GM21515 (cell line): ENCODE measurements around the gene RGMB.

Experiments
- ATAC-seq: cut with Tn5 transposase; IDR thresholded peaks from one replicate; pipeline ENCODE4 v1.9.1; 2021; ENCODE audit not compliant: unreplicated experiment

Gene RGMB

DNA sequence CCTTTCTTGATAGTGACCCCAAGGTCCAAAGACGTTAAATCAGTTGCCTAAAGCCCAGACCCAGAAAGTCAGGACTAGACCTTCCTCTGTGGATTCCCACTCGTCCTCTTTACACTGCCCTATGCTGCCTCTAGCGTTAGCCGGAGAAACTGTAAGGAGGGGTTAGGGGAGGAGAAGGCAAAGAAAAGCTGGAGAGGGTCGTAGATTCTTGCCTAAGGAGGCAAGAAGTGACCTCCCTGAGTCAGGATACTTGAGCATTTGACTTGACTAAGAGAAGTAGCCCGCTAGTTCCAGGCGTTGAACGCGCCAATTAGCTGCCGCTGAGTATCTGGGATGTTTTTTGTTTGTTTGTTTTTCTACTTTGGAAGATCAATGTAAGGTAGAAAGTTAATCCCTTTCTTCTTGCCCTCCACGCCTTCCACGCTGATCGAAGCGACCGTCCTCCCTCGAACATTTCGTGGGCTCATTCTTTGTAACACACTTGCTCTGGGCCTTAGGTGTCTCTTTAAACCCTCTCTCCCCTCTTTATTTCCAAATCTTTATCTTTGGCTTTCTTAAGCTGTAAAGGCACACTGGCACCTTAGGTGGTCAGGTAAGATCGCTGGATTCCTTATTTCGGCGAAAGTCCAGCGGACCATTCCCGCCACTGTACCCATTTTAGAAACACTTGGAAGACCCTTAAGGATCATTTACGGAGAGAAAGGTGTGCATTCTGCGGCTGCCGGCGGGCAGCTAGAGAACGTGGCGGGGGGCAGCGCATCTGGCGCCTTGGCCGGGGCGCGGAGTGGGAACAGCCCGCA, 5.1 kb upstream of the RGMB start:
- ATAC-seq, result peak; percentile 46

DNA sequence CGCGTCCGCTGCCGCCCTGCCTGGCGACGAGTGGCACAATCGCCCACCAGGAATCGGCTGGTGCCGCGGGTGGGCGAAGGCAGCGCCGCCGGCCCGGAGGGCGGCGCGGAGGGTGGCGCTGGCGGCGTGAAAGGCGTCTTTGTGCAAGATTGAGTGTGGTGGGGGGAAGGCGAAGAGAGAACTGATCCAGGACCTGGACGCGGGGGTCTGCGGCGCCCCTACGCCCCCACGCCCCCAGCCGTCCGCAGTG, 4.6 kb upstream of the RGMB start:
- ATAC-seq, result no peak

DNA sequence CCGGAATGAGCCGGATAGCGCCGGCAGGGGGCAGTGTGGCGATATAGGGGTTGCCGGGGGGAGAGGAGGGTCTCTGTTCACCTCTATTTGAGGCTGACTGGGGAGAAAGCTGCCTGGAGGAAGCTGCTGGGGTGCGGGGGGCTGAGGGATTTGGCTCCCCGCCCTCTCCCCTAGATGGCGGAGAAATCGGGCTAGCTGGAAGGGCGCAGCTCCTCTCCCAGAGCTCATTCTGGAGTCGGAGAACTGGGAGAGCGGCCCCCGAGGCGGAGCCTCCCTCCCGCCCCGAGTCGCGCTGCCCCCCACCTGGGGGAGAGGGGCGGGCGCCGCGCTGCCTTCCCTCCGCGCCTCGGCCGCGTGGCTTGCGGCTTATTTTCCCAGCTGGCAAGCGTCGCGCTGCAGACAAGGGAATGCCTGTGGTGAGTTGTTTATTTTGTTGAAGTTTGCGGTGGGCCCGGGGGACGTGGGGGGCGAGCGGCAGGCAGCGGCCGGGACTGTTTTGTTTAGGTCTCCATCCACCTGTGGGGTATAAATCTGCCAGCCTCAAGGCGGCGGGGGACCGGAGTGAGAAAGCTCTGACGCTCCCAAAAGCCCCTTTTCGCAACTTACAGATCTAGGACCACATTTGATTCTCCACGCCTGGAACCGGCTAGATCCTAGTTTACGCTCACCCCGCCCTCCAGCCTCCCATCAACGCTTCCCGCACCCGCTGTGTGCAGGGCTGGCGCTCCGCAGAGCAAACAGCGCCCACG, 4.1 kb upstream of the RGMB start:
- no peak for ATAC-seq

DNA sequence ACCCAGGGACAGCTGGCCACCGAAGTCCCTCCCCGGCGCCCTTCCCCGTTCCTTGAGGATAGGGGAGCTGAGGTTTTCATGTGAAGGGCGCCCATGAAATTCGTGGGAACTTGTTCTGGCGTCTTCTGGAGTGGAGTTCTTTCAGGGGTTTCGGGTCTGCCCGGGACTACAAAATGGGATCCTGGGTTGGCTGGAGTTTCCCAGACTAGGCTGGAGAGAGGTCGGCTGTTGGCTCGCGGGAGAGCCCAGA, 3.6 kb upstream of the RGMB start:
- ATAC-seq, result no peak

DNA sequence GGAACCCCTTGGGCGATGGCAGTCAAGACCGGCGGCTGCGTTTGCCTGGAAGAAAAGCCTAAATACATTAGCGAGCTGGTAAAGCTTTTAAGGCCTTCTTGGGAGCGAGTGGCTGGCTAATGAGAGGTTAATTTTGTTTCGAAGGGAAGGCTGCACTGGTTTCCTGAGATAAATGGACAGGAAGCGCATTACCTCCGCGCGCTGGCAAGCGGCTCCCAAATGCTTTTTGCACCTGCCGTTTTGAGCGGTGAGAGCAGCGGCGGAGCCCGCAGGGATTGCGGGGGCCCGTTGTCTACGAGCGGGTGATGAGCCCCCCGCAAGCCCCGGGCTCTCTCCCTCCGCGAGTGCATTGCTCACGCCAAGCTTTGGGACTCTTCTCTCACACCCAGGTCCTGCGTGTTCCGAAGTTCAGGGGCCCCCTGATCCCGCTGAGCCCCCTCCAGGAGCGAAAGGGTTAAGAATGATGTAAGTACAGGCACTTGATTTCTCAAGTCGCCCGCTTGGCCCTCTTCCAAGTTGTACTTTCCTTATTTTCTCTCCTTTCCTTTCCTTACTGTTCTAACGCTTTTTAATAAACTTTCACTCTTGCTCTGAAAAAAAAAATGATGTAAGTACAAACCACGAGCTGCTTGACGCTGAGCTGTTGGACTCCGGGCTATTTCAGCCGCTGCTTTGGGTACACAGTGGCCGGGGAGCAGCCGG, 3.1 kb upstream of the RGMB start:
- no peak for ATAC-seq

DNA sequence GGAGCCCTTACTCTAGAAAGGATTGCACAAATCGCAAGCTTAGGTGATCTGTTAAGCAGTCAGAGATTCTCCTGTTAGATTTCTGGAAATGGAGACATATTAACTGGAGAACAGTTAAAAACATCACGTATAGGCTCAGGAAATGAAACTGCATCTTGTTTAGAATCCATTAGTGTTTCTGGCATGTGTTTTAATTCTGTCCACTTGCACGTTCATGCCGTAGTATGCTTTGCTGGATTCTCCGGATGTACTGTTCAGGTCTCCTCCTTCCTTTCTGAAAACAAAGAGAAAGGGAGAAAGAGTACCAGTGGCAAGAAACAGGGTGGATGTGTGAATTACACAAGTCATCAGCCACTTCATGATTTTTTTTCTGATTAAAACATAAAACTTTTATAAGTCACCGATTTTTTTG, 2.5 kb upstream of the RGMB start:
- no peak for ATAC-seq

DNA sequence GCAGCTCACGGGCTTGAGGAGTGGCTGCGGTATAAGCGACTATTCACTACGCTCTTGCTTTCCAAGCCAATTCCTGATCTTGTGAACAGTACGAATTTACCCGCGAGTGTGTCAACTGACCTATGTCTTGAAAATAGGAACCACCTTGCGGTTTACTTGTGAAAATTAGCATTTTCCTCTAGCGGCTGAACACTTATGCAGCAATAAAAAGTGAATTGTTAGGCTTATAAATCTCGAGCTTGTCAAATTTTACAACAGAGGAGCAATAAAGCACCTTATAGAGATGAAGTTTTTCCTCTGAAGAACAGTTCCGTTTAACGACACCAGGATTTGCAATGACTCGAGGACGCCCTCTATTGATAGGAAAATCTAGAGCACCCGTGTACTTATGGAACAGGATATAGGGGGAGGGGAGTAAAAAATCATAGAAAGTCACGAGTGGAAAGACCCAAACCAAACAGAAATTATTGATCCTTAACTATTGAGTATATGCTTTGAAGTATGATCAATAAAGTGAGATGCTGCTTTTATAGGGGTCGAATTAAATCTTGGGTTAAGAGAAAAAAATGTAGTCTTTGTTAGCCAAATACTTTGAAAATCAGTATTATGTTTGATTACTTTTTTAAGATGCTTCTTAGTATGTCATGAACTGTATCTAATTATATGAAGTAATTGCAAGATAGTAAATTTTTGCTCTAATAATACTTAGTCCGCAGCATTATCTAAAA, 1.9 kb upstream of the RGMB start:
- no peak for ATAC-seq

- ATAC-seq, result peak; percentile 9
These were observed 849 bp upstream of the RGMB start for GRCh38 chr5:98772415-98773213.

GRCh38 chr5:98773214-98773463, 324 bp upstream of the RGMB start:
- no peak for ATAC-seq

DNA sequence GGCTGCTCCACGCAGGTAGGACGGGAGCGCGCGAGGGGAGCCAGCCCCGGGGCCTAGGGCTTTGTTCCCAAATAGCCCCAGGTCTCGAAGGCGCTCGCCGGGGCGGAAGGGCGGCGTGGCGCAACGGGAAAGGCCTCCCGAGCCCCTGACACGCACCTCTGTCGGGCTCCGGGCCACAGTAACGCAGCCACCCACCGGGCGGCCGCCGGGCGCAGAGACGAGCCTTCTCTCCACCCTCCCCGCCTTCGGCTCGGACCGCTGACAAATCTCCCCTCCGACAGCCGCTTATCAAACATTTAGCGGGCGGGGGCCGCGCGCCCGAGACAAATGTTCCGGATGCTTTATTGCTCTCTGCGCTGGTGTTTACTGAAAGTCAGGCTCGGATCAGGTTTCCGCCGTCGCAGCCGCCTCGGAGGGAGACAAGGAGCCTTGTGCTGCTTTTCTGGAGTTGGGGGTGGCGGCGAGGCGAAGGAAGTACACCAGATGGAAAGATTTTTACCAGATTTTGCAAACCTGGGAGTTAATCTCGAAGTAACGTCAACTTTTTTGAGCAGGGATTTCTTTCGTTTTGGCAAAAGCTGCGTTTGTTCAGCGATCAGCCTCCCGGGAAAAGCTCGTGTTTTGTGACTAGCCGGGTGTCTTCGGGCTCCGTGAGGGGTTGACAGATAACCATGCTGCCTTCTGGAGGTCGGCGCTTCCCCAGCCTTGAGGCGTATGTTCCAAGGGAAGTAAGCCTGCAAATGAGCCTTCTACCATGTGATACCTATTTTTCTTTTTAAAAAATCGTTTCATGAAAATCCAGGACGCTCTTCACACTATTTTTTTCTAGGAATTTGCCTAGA, 950 bp downstream of the RGMB start:
- ATAC-seq, result peak; percentile 32

DNA sequence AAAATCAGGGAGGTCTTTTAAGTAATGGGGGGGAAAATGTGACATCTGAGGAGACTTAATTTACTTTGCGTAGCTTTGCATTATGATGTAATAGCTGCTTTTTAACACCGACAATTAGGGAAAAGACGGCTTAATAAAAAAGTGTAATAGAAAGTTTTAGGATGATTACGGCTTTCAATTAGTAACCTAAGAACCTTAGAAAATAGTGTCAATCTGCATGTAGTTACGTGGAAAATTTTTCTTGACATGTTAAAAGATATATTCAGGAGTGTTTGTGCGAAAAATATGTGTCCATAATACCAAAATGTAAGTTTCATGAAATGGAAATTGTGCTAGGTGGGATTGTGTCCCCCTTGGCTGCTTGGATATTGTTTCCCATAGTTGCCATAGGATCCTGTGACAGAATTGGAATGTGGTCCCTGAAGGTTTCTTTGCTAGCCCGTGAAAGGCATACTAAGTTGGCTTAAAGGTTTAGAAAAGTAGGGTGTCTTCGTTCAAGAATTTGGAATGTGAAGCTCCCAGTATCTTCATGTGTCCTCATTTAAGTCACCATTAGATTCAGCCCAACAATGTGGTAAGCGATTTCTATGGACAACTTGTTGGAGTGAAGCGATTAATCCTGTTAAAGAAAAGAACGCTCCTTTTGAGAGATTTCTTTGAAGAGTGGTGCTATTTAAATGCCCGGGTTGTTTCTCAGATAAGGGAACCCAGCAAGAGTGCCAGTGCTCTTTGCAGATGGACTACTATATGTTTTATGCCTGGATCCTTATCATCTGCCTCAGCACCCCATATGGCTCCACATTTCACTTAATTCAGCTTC, 2.0 kb downstream of the RGMB start:
- no peak for ATAC-seq

DNA sequence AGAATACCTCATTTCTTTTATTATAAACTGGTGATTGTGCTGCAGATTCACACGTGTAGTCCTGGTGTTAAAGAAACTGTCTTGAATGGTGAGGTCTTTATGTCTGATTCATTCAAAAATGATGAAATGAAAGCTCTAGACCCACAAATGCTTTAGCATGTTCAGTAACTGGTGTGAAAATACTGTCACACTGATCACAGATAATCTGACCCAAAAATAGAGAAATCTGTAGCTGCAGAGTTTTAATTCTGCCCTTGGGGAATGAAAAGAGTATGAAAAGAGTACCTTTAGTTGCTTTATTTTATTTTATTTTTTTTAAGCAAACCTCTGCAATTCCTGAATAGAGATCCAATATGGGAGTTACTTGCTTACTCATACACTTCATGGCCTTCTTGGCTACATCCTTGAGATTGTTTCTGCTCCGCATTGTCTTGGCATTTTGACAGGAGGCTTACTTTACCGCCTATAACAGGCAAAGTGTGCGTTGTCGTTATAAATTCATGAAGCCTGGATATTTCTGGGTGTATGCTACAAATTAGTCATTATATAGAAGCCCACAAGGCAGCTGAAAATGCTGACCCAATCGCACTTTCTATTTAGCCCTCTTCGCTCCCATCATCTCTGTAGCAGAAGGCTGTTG, 2.7 kb downstream of the RGMB start:
- ATAC-seq, result no peak

GRCh38 chr5:98777295-98777694, 3.8 kb downstream of the RGMB start:
- ATAC-seq, result no peak

- no peak for ATAC-seq
These were observed 5.9 kb downstream of the RGMB start for GRCh38 chr5:98779264-98779877.

GRCh38 chr5:98780390-98780789, 6.9 kb downstream of the RGMB start:
- ATAC-seq, result no peak

GRCh38 chr5:98781520-98781919, 8.1 kb downstream of the RGMB start:
- ATAC-seq, result no peak

DNA sequence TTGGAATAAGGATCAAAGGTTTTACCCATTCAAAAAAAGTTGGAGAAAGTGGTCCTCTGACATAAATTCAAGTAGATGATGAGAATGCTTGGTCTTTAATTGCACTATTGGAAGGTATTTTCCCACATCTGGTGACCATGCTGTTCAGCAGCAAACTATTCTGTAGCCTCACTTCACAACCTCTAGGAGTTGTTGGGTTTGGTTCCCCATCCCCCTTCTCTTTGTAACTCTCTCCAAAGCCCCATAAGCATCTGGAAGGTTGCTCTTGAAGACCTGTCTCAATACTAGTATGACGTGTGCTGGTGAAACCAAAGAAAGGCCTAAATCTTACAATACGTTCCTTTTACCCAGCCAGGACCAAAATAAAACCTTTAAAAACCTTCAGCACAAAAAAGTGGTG, 8.5 kb downstream of the RGMB start:
- ATAC-seq, result no peak

DNA sequence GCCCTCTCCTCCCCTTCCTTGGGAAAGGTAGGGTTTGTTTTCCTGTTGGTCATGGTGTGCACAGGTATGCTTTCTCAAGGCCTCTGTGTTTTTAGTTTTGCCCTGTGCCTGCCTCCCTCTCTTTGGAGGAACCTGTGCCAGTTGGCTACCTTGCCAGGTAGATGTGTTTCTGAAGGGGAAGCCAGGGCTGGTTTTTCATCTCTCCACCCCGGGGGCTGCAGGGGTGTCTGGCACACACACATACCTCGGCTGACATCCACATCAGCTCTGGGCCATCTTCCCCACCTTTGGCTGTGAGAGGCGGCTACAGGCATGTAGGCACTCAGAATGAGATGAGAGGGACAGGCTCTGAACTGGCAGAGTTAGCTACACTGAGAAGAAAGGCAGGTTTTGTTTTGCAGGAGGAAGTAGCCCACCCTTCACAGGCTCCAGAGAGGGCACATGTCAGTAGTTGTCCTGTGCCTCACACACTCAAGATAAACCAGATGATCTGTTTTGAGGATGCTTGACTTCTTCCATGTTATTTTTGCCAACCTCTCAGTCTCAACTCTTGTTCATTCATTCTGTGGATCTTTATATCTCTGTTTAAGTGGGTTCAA, 9.7 kb downstream of the RGMB start:
- ATAC-seq, result no peak
